K562 (cell line): Measurements from ENCODE around the gene PRSS12. TPM values are rescaled to one million over a fixed set of nuclear protein-coding genes. Genes with fewer than 3 reads are reported as not detected.

Source experiments
- CC2D1A ChIP-seq: fragments of 450-650 bp; IDR thresholded peaks from 2 replicates; pipeline ENCODE4 v1.6.1; 2017; ENCODE audit warnings: mild to moderate bottlenecking
- CREM ChIP-seq: IDR thresholded peaks from 2 replicates; pipeline ENCODE4 v1.6.1; 2014; ENCODE audit warnings: antibody characterized with exemption, low read depth
- E4F1 ChIP-seq: fragments of 250-450 bp; sonication (Bioruptor Pico); IDR thresholded peaks from 2 replicates; pipeline ENCODE4 v1.5.0; 2021; ENCODE audit warnings: mild to moderate bottlenecking, borderline replicate concordance
- ELF1 ChIP-seq: fragments of 200-800 bp; sonication (Bioruptor generic); IDR thresholded peaks from 2 replicates; pipeline ENCODE4 v1.6.1; 2016; ENCODE audit warnings: missing genetic modification characterization, missing compliant biosample characterization
- EP400 ChIP-seq: fragments of 450-650 bp; IDR thresholded peaks from 2 replicates; pipeline ENCODE4 v1.6.1; 2017; ENCODE audit warnings: antibody characterized with exemption, mild to moderate bottlenecking, moderate library complexity
- KLF13 ChIP-seq: fragments of 450-650 bp; IDR thresholded peaks from 2 replicates; pipeline ENCODE4 v1.6.1; 2016; ENCODE audit warnings: missing genetic modification characterization, low read depth, mild to moderate bottlenecking, missing compliant biosample characterization, moderate library complexity, borderline replicate concordance
- MIER1 ChIP-seq: fragments of 450-650 bp; IDR thresholded peaks from 2 replicates; pipeline ENCODE4 v1.6.1; 2016; ENCODE audit warnings: antibody characterized with exemption, mild to moderate bottlenecking, low read depth
- MTA3 ChIP-seq: fragments of 450-650 bp; formaldehyde crosslinking; IDR thresholded peaks from 2 replicates; pipeline ENCODE4 v1.6.1; 2017; ENCODE audit warnings: mild to moderate bottlenecking, borderline replicate concordance
- MYC ChIP-seq, 2 experiments: fragments of 250-450 bp in 1 of 2; sonication (Bioruptor Pico) in 1 of 2; IDR thresholded peaks; 2 replicates each; pipeline versions ENCODE4 v1.5.1 to v1.6.1; 2012 to 2021; ENCODE audit warnings: low read depth in 2 of 2, borderline replicate concordance in 1 of 2, improper control_type of control experiment in 1 of 2, low read length in 1 of 2, mild to moderate bottlenecking in 1 of 2, moderate library complexity in 1 of 2
- NFIC ChIP-seq: fragments of 450-650 bp; IDR thresholded peaks from 2 replicates; pipeline ENCODE4 v1.6.1; 2017; ENCODE audit warnings: mild to moderate bottlenecking, inconsistent platforms
- POLR2B ChIP-seq: fragments of 450-650 bp; IDR thresholded peaks from 2 replicates; pipeline ENCODE4 v1.6.1; 2018; ENCODE audit warnings: low read depth; ENCODE audit not compliant: partially characterized antibody
- SMAD1 ChIP-seq: fragments of 150-350 bp; IDR thresholded peaks from 2 replicates; pipeline ENCODE4 v1.6.1; 2014; ENCODE audit warnings: low read length, low read depth; ENCODE audit not compliant: partially characterized antibody
- SMARCC2 ChIP-seq: fragments of 450-650 bp; IDR thresholded peaks from 2 replicates; pipeline ENCODE4 v1.6.1; 2017; ENCODE audit warnings: antibody characterized with exemption, moderate library complexity, mild to moderate bottlenecking, low read depth
- SRSF7 ChIP-seq: fragments of 200-400 bp; formaldehyde crosslinking; optimal IDR thresholded peaks from 2 replicates; pipeline ENCODE3; 2017; ENCODE audit warnings: mild to moderate bottlenecking, low read depth, low read length
- TEAD2 ChIP-seq: fragments of 450-650 bp; IDR thresholded peaks from 2 replicates; pipeline ENCODE4 v1.6.1; 2016; ENCODE audit warnings: missing genetic modification characterization, control low read depth, missing compliant biosample characterization
- ZBTB49 ChIP-seq: sonication (generic); formaldehyde crosslinking; IDR thresholded peaks from 2 replicates; pipeline ENCODE4 v1.8.0; 2022; ENCODE audit warnings: missing genetic modification reagents, mild to moderate bottlenecking, borderline replicate concordance
- ZC3H4 ChIP-seq: sonication (generic); formaldehyde crosslinking; IDR thresholded peaks from 2 replicates; pipeline ENCODE4 v1.9.0; 2021; ENCODE audit warnings: missing genetic modification reagents, borderline replicate concordance
- ZKSCAN8 ChIP-seq: fragments of 200-800 bp; sonication (Bioruptor generic); IDR thresholded peaks from 2 replicates; pipeline ENCODE4 v1.6.1; 2016; ENCODE audit warnings: missing genetic modification characterization, missing compliant biosample characterization
- ZNF717 ChIP-seq: fragments of 250-450 bp; sonication (Bioruptor Pico); IDR thresholded peaks from 2 replicates; pipeline ENCODE4 v1.5.0; 2021
- ZNF77 ChIP-seq: fragments of 250-450 bp; sonication (Bioruptor Pico); IDR thresholded peaks from 2 replicates; pipeline ENCODE4 v1.5.0; 2020
- ZSCAN29 ChIP-seq: fragments of 450-650 bp; IDR thresholded peaks from 2 replicates; pipeline ENCODE4 v1.6.1; 2017
- polyA plus RNA-seq, 8 experiments: library from polyadenylated mRNA; depleted of rRNA in 4 of 8; stranded (reverse) in 5 of 8; unstranded in 3 of 8; fragments of >200 nt; fragmentation: Nextera tagmentation in 2 of 8; fragmentation: Illumina TruSeq in 1 of 8; extraction: Ambion mirVana in 2 of 8; extraction: Trizol in 1 of 8; gene quantifications; 2 replicates each; pipeline versions ENCODE4 v1.2.1 to v1.2.3, GENCODE V29; 2011 to 2014; ENCODE audit warnings: inconsistent platforms in 1 of 8, missing spikeins in 1 of 8
- total RNA-seq, 7 experiments: library from RNA; depleted of rRNA in 6 of 7; stranded (reverse); fragments of >200 nt in 6 of 7; fragmentation: Illumina TruSeq in 2 of 7; extraction: Trizol in 2 of 7; gene quantifications; 2 replicates each; pipeline versions ENCODE4 v1.2.1 to v1.2.3, GENCODE V29; 2011 to 2021; ENCODE audit warnings: low replicate concordance in 1 of 7
- TF ChIP-seq, protein P1 (sequence below): fragments of 200-800 bp; sonication (Bioruptor generic); IDR thresholded peaks from 2 replicates; pipeline ENCODE4 v1.6.1; 2017; ENCODE audit warnings: missing genetic modification characterization, missing compliant biosample characterization

Gene PRSS12
- total and polyA plus RNA-seq, 9 of the 15 experiments (the other 6 are each of a cell fraction or from before 2014, with no cell fraction given): 0.06 to 0.11 (median 0.09) TPM; not detected in 6

DNA sequence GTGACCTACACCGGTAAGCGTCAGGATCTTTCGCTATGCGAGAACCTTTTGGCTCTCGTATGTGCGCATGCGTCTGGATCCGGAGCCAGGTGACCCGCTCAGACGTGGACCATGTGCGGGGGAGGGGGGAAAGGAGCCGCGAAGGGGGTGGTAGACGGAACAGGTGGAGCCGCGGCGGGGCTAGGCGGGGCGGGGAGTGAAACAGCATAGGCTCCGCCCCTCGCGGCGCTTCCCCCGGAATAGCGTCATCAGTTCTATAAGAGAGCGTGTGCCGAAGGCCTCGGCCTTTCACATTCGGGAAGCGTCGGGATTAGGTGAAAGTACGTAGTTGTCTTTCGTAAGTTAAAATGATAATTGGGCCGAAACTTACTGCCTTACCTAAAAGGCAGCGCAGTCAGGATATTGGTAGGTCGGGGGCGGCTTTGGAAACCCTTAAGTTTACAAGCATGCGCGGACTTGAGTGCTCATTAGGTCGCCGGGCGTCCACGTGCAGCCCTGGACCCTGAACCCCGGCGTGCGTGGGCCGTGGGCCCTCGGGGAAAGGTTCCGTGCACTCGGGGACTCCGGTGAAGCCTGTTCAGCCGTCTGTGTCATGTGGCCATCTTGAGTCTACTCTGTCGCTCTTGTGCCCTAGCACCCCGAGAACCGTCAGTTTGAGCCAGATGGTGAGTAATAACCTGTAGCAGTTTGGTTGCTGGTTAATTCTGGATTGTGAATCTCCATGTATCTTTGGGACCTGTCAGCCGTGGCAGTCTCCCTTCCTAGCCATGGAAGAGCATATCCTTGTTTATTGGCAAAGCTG is 74.1 kb downstream of the PRSS12 start (continued):
- TF ChIP-seq CC2D1A (peak; percentile 38; the same call in 1 of the 2 replicates), ELF1 (tag) (0 out of 2 replicates have a peak, but pooled peaks have one; percentile 16), KLF13 (0 out of 2 replicates have a peak, but pooled peaks have one; percentile 23), MTA3 (peak; percentile 95), SMARCC2 (no peak), ZNF717 (CRISPR knock-in tag) (0 out of 2 replicates have a peak, but pooled peaks have one; percentile 15), EP400 (peak; percentile 98), SRSF7 (no peak), MIER1 (0 out of 2 replicates have a peak, but pooled peaks have one; percentile 11), MYC (IDR thresholded peaks at IDR 0.05; ENCODE audit: low read depth, low read length) (peak; percentile 90), MYC (CRISPR knock-in tag; IDR thresholded peaks at IDR 0.05; ENCODE audit: borderline replicate concordance, low read depth) (peak; percentile 97), CREM (peak; percentile 90), ZBTB49 (CRISPR knock-in tag) (no peak), SMAD1 (peak; percentile 96), TEAD2 (tag) (no peak), ZKSCAN8 (no peak), POLR2B (peak; percentile 97), E4F1 (no peak), NFIC (peak; percentile 46; the same call in 1 of the 2 replicates), ZNF77 (CRISPR knock-in tag) (peak; percentile 87), ZSCAN29 (no peak), ZC3H4 (peak; percentile 97)
- TF ChIP-seq, protein P1, sequence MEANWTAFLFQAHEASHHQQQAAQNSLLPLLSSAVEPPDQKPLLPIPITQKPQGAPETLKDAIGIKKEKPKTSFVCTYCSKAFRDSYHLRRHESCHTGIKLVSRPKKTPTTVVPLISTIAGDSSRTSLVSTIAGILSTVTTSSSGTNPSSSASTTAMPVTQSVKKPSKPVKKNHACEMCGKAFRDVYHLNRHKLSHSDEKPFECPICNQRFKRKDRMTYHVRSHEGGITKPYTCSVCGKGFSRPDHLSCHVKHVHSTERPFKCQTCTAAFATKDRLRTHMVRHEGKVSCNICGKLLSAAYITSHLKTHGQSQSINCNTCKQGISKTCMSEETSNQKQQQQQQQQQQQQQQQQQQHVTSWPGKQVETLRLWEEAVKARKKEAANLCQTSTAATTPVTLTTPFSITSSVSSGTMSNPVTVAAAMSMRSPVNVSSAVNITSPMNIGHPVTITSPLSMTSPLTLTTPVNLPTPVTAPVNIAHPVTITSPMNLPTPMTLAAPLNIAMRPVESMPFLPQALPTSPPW (CRISPR knock-in tag): peak; percentile 96
